Caco-2 (cell line): ENCODE data around the gene LOC101059915.

Experiments used
- BruUV-seq: library from RNA; stranded (reverse); fragments of 400-500 nt; replicated peaks from 2 replicates; lab custom pipeline; 2021; lab: Mats Ljungman, UMichigan
- CTCF ChIA-PET: fragments of 300-600 bp; sonication (Branson Sonifier 250); formaldehyde crosslinking; loops from one replicate; lab custom pipeline; 2022; ENCODE audit warnings: antibody characterized with exemption; lab: Charles Lee
- POLR2A ChIA-PET: fragments of 300-600 bp; sonication (Branson Sonifier 250); formaldehyde crosslinking; loops from one replicate; lab custom pipeline; 2022; ENCODE audit warnings: antibody characterized with exemption; lab: Charles Lee
- DNase-seq, 2 experiments: peaks; one replicate each; pipeline versions ENCODE4 v3.0.0 to v3.0.0-alpha.2; 2020 to 2022
- H3K27me3 ChIP-seq: replicated peaks from 2 replicates; pipeline ENCODE4 v1.6.0; 2011; ENCODE audit warnings: low read length; ENCODE audit not compliant: control insufficient read depth, insufficient read depth
- H3K36me3 ChIP-seq: 2 replicates; pipeline ENCODE4 v1.5.1; 2011; ENCODE audit warnings: low read length; ENCODE audit not compliant: control insufficient read depth, insufficient read depth
- H3K4me1 ChIP-seq: fragments of 250-450 bp; sonication (Bioruptor Pico); 2 replicates; pipeline ENCODE4 v1.5.1; 2020; ENCODE audit warnings: mild to moderate bottlenecking
- H3K4me3 ChIP-seq: 2 replicates; pipeline ENCODE4 v1.5.1; 2011; ENCODE audit warnings: low read depth, mild to moderate bottlenecking, control low read depth, low read length
- H3K9me3 ChIP-seq: fragments of 250-450 bp; sonication (Bioruptor Pico); 2 replicates; pipeline ENCODE4 v1.5.1; 2020; ENCODE audit warnings: mild to moderate bottlenecking, moderate library complexity
- H3K27ac Mint-ChIP-seq: one replicate; pipeline ENCODE4 v1.8.0; 2022; ENCODE audit warnings: mixed read lengths; ENCODE audit not compliant: unreplicated experiment
- H3K27me3 Mint-ChIP-seq: one replicate; pipeline ENCODE4 v1.8.0; 2022; ENCODE audit warnings: mixed read lengths; ENCODE audit not compliant: insufficient read depth, unreplicated experiment
- H3K36me3 Mint-ChIP-seq: one replicate; pipeline ENCODE4 v1.8.0; 2022; ENCODE audit warnings: mild to moderate bottlenecking, mixed read lengths; ENCODE audit not compliant: insufficient read depth, unreplicated experiment
- H3K4me1 Mint-ChIP-seq: one replicate; pipeline ENCODE4 v1.8.0; 2022; ENCODE audit warnings: low read depth, mixed read lengths; ENCODE audit not compliant: unreplicated experiment
- H3K4me3 Mint-ChIP-seq: one replicate; pipeline ENCODE4 v1.8.0; 2022; ENCODE audit warnings: mild to moderate bottlenecking, moderate library complexity, mixed read lengths; ENCODE audit not compliant: unreplicated experiment
- H3K9me3 Mint-ChIP-seq: one replicate; pipeline ENCODE4 v1.8.0; 2022; ENCODE audit warnings: mixed read lengths; ENCODE audit not compliant: unreplicated experiment
- intact Hi-C: fragments of 100-400 bp; cut with micrococcal nuclease; formaldehyde crosslinking; loops from one replicate; pipeline ENCODE4 v1.10.0; 2022; ENCODE audit not compliant: unreplicated experiment
- TF ChIP-seq, protein P1 (sequence below), 2 experiments: fragments of 200-600 bp in 1 of 2; IDR thresholded peaks; 1 replicate in 1 of 2; 2 replicates in 1 of 2; pipeline versions ENCODE4 v1.5.1 to v1.8.0; 2011 to 2022; ENCODE audit warnings: antibody characterized with exemption in 1 of 2, control low read depth in 1 of 2, inconsistent platforms in 1 of 2, low read depth in 1 of 2, low read length in 1 of 2, mild to moderate bottlenecking in 1 of 2, moderate library complexity in 1 of 2; ENCODE audit not compliant: insufficient read depth in 1 of 2, severe bottlenecking in 1 of 2, unreplicated experiment in 1 of 2

Gene LOC101059915

DNA sequence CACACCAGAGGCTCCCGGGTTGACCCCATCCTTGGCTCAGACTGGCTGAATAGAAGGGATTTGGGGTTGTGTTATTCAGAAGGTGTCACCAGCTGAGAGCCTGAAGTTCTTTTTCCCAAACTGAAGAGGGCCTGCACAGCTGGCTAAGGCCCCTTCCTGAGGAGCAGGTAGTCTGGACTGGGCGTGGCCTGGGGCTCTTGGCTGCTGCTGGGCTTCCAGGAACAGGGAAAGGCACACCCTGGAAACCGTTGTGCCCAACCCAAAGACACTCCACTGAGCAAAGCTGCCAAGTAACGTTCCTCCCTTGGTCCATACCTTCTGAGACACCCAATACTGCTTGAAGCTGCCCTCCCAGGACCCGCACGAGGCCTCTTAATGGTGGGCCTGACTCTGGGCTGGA is 40.8 kb upstream of the LOC101059915 start:
- no peaks in the 10 kb centered on the region for H3K9me3 ChIP-seq
- CTCF ChIA-PET = no interaction called here
- no peak overlapping the region for H3K4me3 ChIP-seq
- H3K36me3 ChIP-seq = no peaks in the 10 kb centered on the region
- H3K4me1 ChIP-seq = peaks cover 20% of the 10 kb centered on the region
- DNase-seq = no peak
- Mint-ChIP-seq H3K4me3 (no peak overlapping the region), H3K27me3 (no peaks in the 10 kb centered on the region), H3K27ac (no peak overlapping the region), H3K36me3 (no peaks in the 10 kb centered on the region), H3K9me3 (no peaks in the 10 kb centered on the region), H3K4me1 (no peaks in the 10 kb centered on the region)
- intact Hi-C loops = no loop called here
- TF ChIP-seq, protein P1, sequence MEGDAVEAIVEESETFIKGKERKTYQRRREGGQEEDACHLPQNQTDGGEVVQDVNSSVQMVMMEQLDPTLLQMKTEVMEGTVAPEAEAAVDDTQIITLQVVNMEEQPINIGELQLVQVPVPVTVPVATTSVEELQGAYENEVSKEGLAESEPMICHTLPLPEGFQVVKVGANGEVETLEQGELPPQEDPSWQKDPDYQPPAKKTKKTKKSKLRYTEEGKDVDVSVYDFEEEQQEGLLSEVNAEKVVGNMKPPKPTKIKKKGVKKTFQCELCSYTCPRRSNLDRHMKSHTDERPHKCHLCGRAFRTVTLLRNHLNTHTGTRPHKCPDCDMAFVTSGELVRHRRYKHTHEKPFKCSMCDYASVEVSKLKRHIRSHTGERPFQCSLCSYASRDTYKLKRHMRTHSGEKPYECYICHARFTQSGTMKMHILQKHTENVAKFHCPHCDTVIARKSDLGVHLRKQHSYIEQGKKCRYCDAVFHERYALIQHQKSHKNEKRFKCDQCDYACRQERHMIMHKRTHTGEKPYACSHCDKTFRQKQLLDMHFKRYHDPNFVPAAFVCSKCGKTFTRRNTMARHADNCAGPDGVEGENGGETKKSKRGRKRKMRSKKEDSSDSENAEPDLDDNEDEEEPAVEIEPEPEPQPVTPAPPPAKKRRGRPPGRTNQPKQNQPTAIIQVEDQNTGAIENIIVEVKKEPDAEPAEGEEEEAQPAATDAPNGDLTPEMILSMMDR (IDR thresholded peaks at IDR 0.05; ENCODE audit: insufficient read depth in 1 of 2, low read depth in 1 of 2, low read length in 1 of 2, severe bottlenecking in 1 of 2, unreplicated experiment in 1 of 2) = no peak
- BruUV-seq = no TSS peak
- POLR2A ChIA-PET = no interaction called here
- no peaks in the 10 kb centered on the region for H3K27me3 ChIP-seq

GRCh38 chrX:71627588-71628404 is 39.5 kb upstream of the LOC101059915 start:
- no peak overlapping the region for H3K4me3 Mint-ChIP-seq
- Histone ChIP-seq H3K4me3 (no peak overlapping the region), H3K4me1 (peaks cover 20% of the 10 kb centered on the region), H3K9me3 (no peaks in the 10 kb centered on the region), H3K27me3 (no peaks in the 10 kb centered on the region), H3K36me3 (no peaks in the 10 kb centered on the region)
- no peaks in the 10 kb centered on the region for H3K9me3 Mint-ChIP-seq
- no peaks in the 10 kb centered on the region for H3K27me3 Mint-ChIP-seq
- no peaks in the 10 kb centered on the region for H3K4me1 Mint-ChIP-seq
- no peak overlapping the region for H3K27ac Mint-ChIP-seq
- ChIA-PET CTCF (no interaction called here), POLR2A (no interaction called here)
- no peaks in the 10 kb centered on the region for H3K36me3 Mint-ChIP-seq
- intact Hi-C loops = no loop called here
- BruUV-seq = no TSS peak
- TF ChIP-seq, protein P1 (IDR thresholded peaks at IDR 0.05; ENCODE audit: insufficient read depth in 1 of 2, low read depth in 1 of 2, low read length in 1 of 2, severe bottlenecking in 1 of 2, unreplicated experiment in 1 of 2) = no peak
- no peak for DNase-seq

GRCh38 chrX:71629467-71629866 is 37.9 kb upstream of the LOC101059915 start:
- Mint-ChIP-seq H3K9me3 (no peaks in the 10 kb centered on the region), H3K4me3 (no peak overlapping the region), H3K36me3 (no peaks in the 10 kb centered on the region), H3K27ac (no peak overlapping the region), H3K27me3 (no peaks in the 10 kb centered on the region), H3K4me1 (no peaks in the 10 kb centered on the region)
- POLR2A ChIA-PET = no interaction called here
- Histone ChIP-seq H3K9me3 (no peaks in the 10 kb centered on the region), H3K4me3 (no peak overlapping the region), H3K27me3 (no peaks in the 10 kb centered on the region), H3K36me3 (no peaks in the 10 kb centered on the region), H3K4me1 (peaks cover 15% of the 10 kb centered on the region)
- BruUV-seq = no TSS peak
- CTCF ChIA-PET = no interaction called here
- intact Hi-C loops = no loop called here
- DNase-seq = no peak
- TF ChIP-seq, protein P1 (IDR thresholded peaks at IDR 0.05; ENCODE audit: insufficient read depth in 1 of 2, low read depth in 1 of 2, low read length in 1 of 2, severe bottlenecking in 1 of 2, unreplicated experiment in 1 of 2) = no peak
